ENCODE measurements around the gene RPL37. TPM values are rescaled to one million over a fixed set of nuclear protein-coding genes. Genes with fewer than 3 reads are reported as not detected.

RPL37 gene
- total and polyA plus RNA-seq, 3 donors from 2014 or later = 99.1 to 1,089 (median 174) TPM

DNA sequence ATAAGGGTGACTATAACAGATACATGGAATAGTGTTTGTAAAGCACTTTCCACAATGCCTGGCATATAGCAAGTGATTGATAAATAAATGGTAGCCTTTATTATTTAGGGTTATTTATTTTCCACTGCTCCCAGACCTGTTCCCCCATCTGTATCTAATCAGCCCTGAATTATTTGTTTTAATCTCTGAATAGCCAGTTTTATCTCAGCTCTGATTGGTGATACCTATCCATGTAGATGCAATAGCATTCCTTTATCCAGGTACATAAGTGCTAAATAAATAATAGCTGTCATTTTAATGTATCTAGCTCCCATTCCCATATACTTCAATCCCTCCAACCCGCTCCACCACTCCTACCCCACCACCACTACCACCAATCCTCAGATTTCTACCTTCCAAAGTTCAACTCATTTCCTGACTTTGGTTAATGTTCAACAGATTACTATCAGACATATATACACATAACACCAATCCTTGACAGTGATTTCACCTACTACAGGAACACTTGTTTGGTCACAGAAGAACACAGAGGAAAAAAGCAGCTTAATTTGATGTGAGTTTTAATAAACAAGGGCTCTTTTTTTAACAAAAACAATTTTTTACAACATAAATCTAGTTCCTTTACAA, 50.9 kb downstream of the RPL37 start:
- 93 to 96% methylated on average over 1 of the region's 1 CpG for WGBS, 2 donors
- Histone ChIP-seq H3K9me3 (no peaks in the 10 kb centered on the region), H3K27me3 (no peaks in the 10 kb centered on the region), H3K4me1 (peaks cover 8% of the 10 kb centered on the region), H3K27ac (no peak overlapping the region), H3K4me3 (no peak overlapping the region), H3K36me3 (ENCODE audit: low read depth, missing control alignments) (no peaks in the 10 kb centered on the region)
- intact Hi-C loops (cut with DNase I; ENCODE audit: low total_unique reads) = no loop called here
- no peak for DNase-seq
- TF ChIP-seq POLR2A (IDR thresholded peaks at IDR 0.05) = no peak
- TF ChIP-seq, protein P1, sequence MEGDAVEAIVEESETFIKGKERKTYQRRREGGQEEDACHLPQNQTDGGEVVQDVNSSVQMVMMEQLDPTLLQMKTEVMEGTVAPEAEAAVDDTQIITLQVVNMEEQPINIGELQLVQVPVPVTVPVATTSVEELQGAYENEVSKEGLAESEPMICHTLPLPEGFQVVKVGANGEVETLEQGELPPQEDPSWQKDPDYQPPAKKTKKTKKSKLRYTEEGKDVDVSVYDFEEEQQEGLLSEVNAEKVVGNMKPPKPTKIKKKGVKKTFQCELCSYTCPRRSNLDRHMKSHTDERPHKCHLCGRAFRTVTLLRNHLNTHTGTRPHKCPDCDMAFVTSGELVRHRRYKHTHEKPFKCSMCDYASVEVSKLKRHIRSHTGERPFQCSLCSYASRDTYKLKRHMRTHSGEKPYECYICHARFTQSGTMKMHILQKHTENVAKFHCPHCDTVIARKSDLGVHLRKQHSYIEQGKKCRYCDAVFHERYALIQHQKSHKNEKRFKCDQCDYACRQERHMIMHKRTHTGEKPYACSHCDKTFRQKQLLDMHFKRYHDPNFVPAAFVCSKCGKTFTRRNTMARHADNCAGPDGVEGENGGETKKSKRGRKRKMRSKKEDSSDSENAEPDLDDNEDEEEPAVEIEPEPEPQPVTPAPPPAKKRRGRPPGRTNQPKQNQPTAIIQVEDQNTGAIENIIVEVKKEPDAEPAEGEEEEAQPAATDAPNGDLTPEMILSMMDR (IDR thresholded peaks at IDR 0.05) = no peak

DNA sequence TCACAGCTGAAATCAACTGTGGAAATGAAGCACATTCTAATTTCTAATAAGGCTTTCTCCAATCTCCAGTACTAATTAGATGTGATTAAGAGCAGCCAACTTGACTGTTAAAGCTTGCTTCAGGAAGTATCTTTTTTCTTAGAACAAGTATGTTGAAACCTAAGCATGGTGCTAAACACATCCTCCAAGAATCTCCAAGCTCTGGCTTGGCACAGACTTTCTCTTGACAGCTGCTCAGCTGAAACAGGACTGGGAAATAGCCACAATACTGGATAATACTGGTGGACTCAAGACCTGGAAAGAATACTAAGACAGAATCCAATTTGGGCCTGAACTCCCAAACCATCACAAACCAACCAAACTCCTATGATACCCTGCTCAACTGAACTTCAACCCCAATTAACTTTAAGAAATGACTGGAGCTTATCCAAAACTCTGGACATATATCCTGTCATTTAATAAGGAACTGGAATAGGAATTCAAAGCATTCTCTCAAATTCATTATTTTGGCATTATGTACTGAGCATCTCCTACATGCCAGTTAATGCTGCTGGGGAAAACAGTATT, 53.1 kb downstream of the RPL37 start:
- no peak for DNase-seq
- Histone ChIP-seq H3K9me3 (no peaks in the 10 kb centered on the region), H3K4me3 (no peak overlapping the region), H3K27ac (no peak overlapping the region), H3K4me1 (peaks cover 8% of the 10 kb centered on the region), H3K36me3 (ENCODE audit: low read depth, missing control alignments) (no peaks in the 10 kb centered on the region), H3K27me3 (no peaks in the 10 kb centered on the region)
- no peak for TF ChIP-seq POLR2A (IDR thresholded peaks at IDR 0.05)
- TF ChIP-seq, protein P1 (IDR thresholded peaks at IDR 0.05) = no peak
- intact Hi-C loops (cut with DNase I; ENCODE audit: low total_unique reads) = no loop called here

DNA sequence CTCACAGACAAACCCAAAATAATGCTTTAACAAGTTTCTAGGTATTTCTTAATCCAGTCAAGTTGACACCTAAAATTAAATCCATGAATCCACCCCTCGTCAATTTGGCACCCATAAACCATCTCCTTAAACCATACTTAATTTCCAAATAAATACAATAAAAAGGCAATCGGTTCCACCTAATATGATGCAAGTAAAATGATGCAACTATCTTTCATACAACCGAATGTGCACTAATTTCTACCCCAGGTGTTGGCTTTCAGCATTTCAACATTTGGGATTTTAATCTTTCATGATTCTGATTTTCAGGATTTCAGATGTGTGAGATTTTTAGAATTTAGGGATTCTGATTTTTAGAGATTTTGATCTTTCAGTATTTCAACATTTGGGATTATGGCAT, 54.2 kb downstream of the RPL37 start:
- TF ChIP-seq POLR2A (IDR thresholded peaks at IDR 0.05) = no peak
- TF ChIP-seq, protein P1 (IDR thresholded peaks at IDR 0.05) = no peak
- Histone ChIP-seq H3K9me3 (no peaks in the 10 kb centered on the region), H3K36me3 (ENCODE audit: low read depth, missing control alignments) (no peaks in the 10 kb centered on the region), H3K4me3 (no peak overlapping the region), H3K27ac (no peak overlapping the region), H3K27me3 (no peaks in the 10 kb centered on the region), H3K4me1 (peaks cover 8% of the 10 kb centered on the region)
- intact Hi-C loops (cut with DNase I; ENCODE audit: low total_unique reads) = no loop called here
- WGBS, 2 donors = 93 to 94% methylated on average over 3 of the region's 3 CpGs
- DNase-seq = no peak

DNA sequence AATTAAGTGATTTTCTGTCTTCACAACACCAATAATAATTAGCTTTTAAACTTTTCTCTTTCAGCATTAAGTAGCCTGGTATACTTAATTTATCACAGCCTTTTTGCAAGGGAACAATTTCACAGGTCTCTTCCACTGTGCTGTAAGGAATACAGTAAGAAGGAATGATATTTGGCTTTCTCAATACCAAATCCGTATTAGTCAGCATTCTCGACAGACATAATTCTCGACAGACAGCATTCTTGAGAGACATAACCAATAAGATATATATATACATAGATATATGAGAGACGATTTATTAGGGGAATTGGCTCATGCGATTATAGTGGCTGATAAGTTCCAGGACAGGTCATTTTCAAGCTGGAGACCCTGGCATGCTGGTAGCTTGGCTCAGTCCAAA, 54.8 kb downstream of the RPL37 start:
- no peak overlapping the region for H3K4me3 ChIP-seq
- no peaks in the 10 kb centered on the region for H3K9me3 ChIP-seq
- 87 to 91% methylated on average over 5 of the region's 5 CpGs for WGBS, 2 donors
- H3K36me3 ChIP-seq (ENCODE audit: low read depth, missing control alignments) = no peaks in the 10 kb centered on the region
- peaks cover 8% of the 10 kb centered on the region for H3K4me1 ChIP-seq
- H3K27me3 ChIP-seq = no peaks in the 10 kb centered on the region
- DNase-seq = no peak
- intact Hi-C loops (cut with DNase I; ENCODE audit: low total_unique reads) = no loop called here
- no peak overlapping the region for H3K27ac ChIP-seq
- TF ChIP-seq, protein P1 (IDR thresholded peaks at IDR 0.05) = no peak
- no peak for TF ChIP-seq POLR2A (IDR thresholded peaks at IDR 0.05)

DNA sequence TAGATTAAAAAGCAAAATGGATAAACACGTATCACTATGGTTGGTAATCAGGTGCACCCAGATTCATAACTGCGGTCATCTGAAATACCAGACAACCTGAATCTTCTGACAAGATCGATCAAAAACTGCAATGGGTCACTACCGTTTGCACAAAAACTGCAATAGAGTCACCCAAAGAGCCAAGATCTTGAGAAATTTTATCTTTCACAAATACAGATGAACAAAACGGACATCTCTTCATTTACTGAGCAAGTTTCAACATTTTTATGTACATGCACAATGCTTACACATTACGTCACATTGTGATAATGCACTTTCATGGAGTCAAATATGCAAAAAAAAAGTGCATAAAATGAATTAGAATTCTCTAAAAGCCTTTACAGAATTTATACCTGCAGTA, 55.5 kb downstream of the RPL37 start:
- Histone ChIP-seq H3K27ac (no peak overlapping the region), H3K36me3 (ENCODE audit: low read depth, missing control alignments) (no peaks in the 10 kb centered on the region), H3K9me3 (no peaks in the 10 kb centered on the region), H3K27me3 (no peaks in the 10 kb centered on the region), H3K4me3 (no peak overlapping the region), H3K4me1 (peaks cover 8% of the 10 kb centered on the region)
- WGBS, 2 donors = 90 to 93% methylated on average over 6 of the region's 6 CpGs
- TF ChIP-seq, protein P1 (IDR thresholded peaks at IDR 0.05) = no peak
- no peak for TF ChIP-seq POLR2A (IDR thresholded peaks at IDR 0.05)
- DNase-seq = no peak
- intact Hi-C loops (cut with DNase I; ENCODE audit: low total_unique reads) = no loop called here
